A673 (cell line): ENCODE measurements around the gene CST2. TPM values are rescaled to one million over a fixed set of nuclear protein-coding genes. Genes with fewer than 3 reads are reported as not detected.

Experiments used
- BruUV-seq: library from RNA; stranded (reverse); fragments of 400-500 nt; replicated peaks from 2 replicates; lab custom pipeline; 2021; lab: Mats Ljungman, UMichigan
- CTCF ChIA-PET: fragments of 300-600 bp; sonication (Branson Sonifier 250); formaldehyde crosslinking; loops from one replicate; lab custom pipeline; 2022; ENCODE audit warnings: antibody characterized with exemption; lab: Charles Lee
- POLR2A ChIA-PET: fragments of 300-600 bp; sonication (Branson Sonifier 250); formaldehyde crosslinking; loops from one replicate; lab custom pipeline; 2022; ENCODE audit warnings: antibody characterized with exemption; ENCODE audit not compliant: low non-redundant PET; lab: Charles Lee
- DNase-seq: peaks from one replicate; pipeline ENCODE4 v3.0.0-alpha.2; 2015; ENCODE audit warnings: low spot score
- H3K27ac ChIP-seq: fragments of 200-600 bp; sonication (generic); 2 replicates; pipeline ENCODE4 v1.5.1; 2016; ENCODE audit warnings: mixed run types, low read depth, mild to moderate bottlenecking, mixed read lengths, antibody characterized with exemption, low read length; ENCODE audit not compliant: poor library complexity, severe bottlenecking
- H3K27me3 ChIP-seq: fragments of 200-600 bp; sonication (generic); replicated peaks from 2 replicates; pipeline ENCODE4 v1.6.1; 2017; ENCODE audit warnings: mixed run types, low read depth, mild to moderate bottlenecking, mixed read lengths, antibody characterized with exemption, low read length; ENCODE audit not compliant: insufficient read depth, poor library complexity
- H3K36me3 ChIP-seq: fragments of 200-600 bp; sonication (generic); 2 replicates; pipeline ENCODE4 v1.6.1; 2016; ENCODE audit warnings: mixed run types, mild to moderate bottlenecking, mixed read lengths, antibody characterized with exemption, low read length; ENCODE audit not compliant: insufficient read depth, poor library complexity, severe bottlenecking
- H3K4me1 ChIP-seq: fragments of 200-600 bp; sonication (generic); 2 replicates; pipeline ENCODE4 v1.6.1; 2017; ENCODE audit warnings: mixed run types, mild to moderate bottlenecking, mixed read lengths, antibody characterized with exemption, low read length; ENCODE audit not compliant: insufficient read depth, poor library complexity, severe bottlenecking
- H3K4me3 ChIP-seq: fragments of 200-600 bp; sonication (generic); 2 replicates; pipeline ENCODE4 v1.5.1; 2016; ENCODE audit warnings: low read depth, mixed run types, mild to moderate bottlenecking, mixed read lengths, low read length; ENCODE audit not compliant: poor library complexity, severe bottlenecking
- H3K9me3 ChIP-seq: fragments of 200-600 bp; sonication (generic); 2 replicates; pipeline ENCODE4 v1.6.1; 2016; ENCODE audit warnings: mixed run types, low read depth, mild to moderate bottlenecking, mixed read lengths, antibody characterized with exemption, low read length; ENCODE audit not compliant: poor library complexity, severe bottlenecking
- EZH2 ChIP-seq: fragments of 200-600 bp; sonication (generic); IDR thresholded peaks from 2 replicates; pipeline ENCODE4 v1.6.1; 2017; ENCODE audit warnings: borderline replicate concordance, low read depth, mild to moderate bottlenecking, mixed read lengths, antibody characterized with exemption, low read length; ENCODE audit not compliant: poor library complexity, severe bottlenecking
- intact Hi-C: fragments of 100-400 bp; cut with micrococcal nuclease; formaldehyde crosslinking; loops from one replicate; pipeline ENCODE4 v1.10.0; 2022; ENCODE audit not compliant: unreplicated experiment
- total RNA-seq: library from RNA; stranded (reverse); gene quantifications from 2 replicates; pipeline ENCODE4 v1.2.3, GENCODE V29; 2021
- TF ChIP-seq, protein P1 (sequence below): fragments of 300-800, 200-600 bp; sonication (generic); conservative IDR thresholded peaks from 2 replicates; pipeline ENCODE4 v1.5.1; 2017; ENCODE audit warnings: low read depth, mild to moderate bottlenecking, antibody characterized with exemption, low read length, moderate library complexity, mixed read lengths

Gene CST2
- total RNA-seq, 1 experiment from 2014 or later = not detected

DNA sequence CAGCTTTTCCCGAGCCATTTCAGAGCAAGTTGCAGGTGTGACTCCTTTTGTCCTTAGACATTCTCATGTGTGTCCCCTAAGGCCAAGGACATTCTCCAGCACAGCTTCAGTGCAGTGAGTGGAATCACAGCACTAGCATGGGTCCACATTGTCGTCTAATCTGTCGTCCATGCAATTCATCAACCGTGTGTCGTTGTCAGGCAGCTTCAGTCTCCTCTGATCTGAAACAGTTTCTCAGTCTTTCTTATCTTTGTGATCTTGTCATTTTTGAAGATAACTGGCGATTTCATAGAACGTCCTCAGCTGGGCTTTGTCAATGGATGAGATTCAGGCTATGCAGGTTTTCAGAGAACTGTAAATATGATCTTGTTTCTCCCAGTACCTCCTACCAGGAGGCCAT lies 31.7 kb downstream of the CST2 start:
- CTCF ChIA-PET = no interaction called here
- no peaks in the 10 kb centered on the region for H3K9me3 ChIP-seq
- no peak overlapping the region for H3K4me3 ChIP-seq
- POLR2A ChIA-PET = no interaction called here
- DNase-seq = no peak
- intact Hi-C loops = loop anchor here (10.0 kb wide), 1 partner anchor 200 kb away; no protein-coding TSS in a partner anchor
- H3K27me3 ChIP-seq = peaks cover 3% of the 10 kb centered on the region
- no peak for TF ChIP-seq EZH2
- TF ChIP-seq, protein P1, sequence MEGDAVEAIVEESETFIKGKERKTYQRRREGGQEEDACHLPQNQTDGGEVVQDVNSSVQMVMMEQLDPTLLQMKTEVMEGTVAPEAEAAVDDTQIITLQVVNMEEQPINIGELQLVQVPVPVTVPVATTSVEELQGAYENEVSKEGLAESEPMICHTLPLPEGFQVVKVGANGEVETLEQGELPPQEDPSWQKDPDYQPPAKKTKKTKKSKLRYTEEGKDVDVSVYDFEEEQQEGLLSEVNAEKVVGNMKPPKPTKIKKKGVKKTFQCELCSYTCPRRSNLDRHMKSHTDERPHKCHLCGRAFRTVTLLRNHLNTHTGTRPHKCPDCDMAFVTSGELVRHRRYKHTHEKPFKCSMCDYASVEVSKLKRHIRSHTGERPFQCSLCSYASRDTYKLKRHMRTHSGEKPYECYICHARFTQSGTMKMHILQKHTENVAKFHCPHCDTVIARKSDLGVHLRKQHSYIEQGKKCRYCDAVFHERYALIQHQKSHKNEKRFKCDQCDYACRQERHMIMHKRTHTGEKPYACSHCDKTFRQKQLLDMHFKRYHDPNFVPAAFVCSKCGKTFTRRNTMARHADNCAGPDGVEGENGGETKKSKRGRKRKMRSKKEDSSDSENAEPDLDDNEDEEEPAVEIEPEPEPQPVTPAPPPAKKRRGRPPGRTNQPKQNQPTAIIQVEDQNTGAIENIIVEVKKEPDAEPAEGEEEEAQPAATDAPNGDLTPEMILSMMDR = no peak
- H3K27ac ChIP-seq = no peak overlapping the region
- no peaks in the 10 kb centered on the region for H3K36me3 ChIP-seq
- H3K4me1 ChIP-seq = no peaks in the 10 kb centered on the region
- no TSS peak for BruUV-seq

DNA sequence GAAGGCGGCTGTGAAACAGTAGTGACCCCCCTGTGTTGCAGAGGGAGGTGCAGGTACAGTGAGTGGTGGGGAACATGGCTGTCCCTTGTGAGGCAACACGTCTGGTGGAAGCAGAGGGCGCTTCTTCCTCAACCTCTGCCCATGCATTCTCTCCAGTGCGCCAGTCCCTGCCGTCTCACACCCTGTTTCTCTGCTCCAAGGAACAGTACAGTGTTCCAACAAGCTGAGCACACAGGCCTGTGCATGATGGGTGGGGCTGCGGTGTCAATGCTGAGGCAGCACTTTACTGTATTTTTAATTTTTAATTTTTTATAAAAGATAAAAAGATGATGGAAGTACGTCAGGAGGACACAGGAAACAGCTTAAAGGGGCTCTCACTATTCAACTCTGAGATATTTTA lies 32.5 kb downstream of the CST2 start:
- Histone ChIP-seq H3K4me1 (no peaks in the 10 kb centered on the region), H3K27ac (no peak overlapping the region), H3K27me3 (peaks cover 3% of the 10 kb centered on the region), H3K36me3 (no peaks in the 10 kb centered on the region), H3K9me3 (no peaks in the 10 kb centered on the region), H3K4me3 (no peak overlapping the region)
- intact Hi-C loops = loop anchor here (10.0 kb wide), 1 partner anchor 201 kb away; no protein-coding TSS in a partner anchor
- TF ChIP-seq EZH2 = no peak
- TF ChIP-seq, protein P1 = no peak
- ChIA-PET CTCF (interaction anchor here (0.5 kb wide), 1 partner anchor 560 kb away, joined by 8 read pairs; no protein-coding TSS in a partner anchor), POLR2A (no interaction called here)
- no TSS peak for BruUV-seq
- no peak for DNase-seq

DNA sequence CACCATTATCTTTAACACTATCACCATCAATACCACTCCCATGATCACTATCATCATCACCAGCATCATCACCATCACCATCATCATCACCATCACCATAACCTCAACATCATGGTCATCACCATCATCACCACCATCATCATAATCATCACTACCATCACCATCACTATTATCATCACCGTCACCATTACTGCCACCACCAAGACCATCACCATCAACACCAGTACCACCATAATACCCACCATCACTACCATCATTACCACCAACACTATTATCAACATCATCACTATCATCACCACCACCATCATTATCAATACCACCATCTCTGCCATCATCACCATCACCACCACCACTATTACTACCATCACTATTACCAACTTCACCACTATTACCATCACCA lies 43.1 kb downstream of the CST2 start:
- no TSS peak for BruUV-seq
- Histone ChIP-seq H3K27me3 (no peaks in the 10 kb centered on the region), H3K4me3 (no peak overlapping the region), H3K9me3 (no peaks in the 10 kb centered on the region), H3K36me3 (no peaks in the 10 kb centered on the region), H3K27ac (no peak overlapping the region), H3K4me1 (no peaks in the 10 kb centered on the region)
- CTCF ChIA-PET = no interaction called here
- DNase-seq = no peak
- intact Hi-C loops = loop anchor here (10.0 kb wide), 1 partner anchor 191 kb away; no protein-coding TSS in a partner anchor
- POLR2A ChIA-PET = no interaction called here
- no peak for TF ChIP-seq EZH2
- TF ChIP-seq, protein P1 = no peak
